Right ventricle myocardium inferior (tissue), 1 donor: ENCODE results near the gene MXRA7. TPM values are rescaled to one million over a fixed set of nuclear protein-coding genes. Genes with fewer than 3 reads are reported as not detected.
"Not testable (repeated sequence)": the region's sequence is repeated elsewhere in the genome, so short reads cannot be mapped to it uniquely, and the experiment has no call there.

Source experiments
- ATAC-seq: fragments of 200-7000 bp; cut with Tn5 transposase; one replicate; pipeline ENCODE4 v1.9.1; 2020; ENCODE audit warnings: mild to moderate bottlenecking, moderate library complexity
- DNase-seq: peaks from one replicate; pipeline ENCODE4 v3.0.0; 2021; ENCODE audit errors: missing footprints
- intact Hi-C: fragments of 100-400 bp; cut with DNase I; formaldehyde crosslinking; loops from one replicate; pipeline ENCODE4 v1.11.0; 2022
- microRNA-seq: library from miRNA; unstranded; fragments of <30 nt; microRNA quantifications from one replicate; pipeline ENCODE4 v1.2.0, GENCODE V29; 2020
- total RNA-seq: library from RNA; stranded (reverse); fragmentation: NEBNext Ultra II Directional; extraction: Animal tissue kit (Norgen Biotek cat#: 25700); gene quantifications from one replicate; pipeline ENCODE4 v1.2.1, GENCODE V29; 2021
- donor health status: DM: no; HTN: yes; CAD: no; lungs with severe emphysema.

The MXRA7 gene
- total RNA-seq, 1 donor from 2014 or later: 375 TPM

DNA sequence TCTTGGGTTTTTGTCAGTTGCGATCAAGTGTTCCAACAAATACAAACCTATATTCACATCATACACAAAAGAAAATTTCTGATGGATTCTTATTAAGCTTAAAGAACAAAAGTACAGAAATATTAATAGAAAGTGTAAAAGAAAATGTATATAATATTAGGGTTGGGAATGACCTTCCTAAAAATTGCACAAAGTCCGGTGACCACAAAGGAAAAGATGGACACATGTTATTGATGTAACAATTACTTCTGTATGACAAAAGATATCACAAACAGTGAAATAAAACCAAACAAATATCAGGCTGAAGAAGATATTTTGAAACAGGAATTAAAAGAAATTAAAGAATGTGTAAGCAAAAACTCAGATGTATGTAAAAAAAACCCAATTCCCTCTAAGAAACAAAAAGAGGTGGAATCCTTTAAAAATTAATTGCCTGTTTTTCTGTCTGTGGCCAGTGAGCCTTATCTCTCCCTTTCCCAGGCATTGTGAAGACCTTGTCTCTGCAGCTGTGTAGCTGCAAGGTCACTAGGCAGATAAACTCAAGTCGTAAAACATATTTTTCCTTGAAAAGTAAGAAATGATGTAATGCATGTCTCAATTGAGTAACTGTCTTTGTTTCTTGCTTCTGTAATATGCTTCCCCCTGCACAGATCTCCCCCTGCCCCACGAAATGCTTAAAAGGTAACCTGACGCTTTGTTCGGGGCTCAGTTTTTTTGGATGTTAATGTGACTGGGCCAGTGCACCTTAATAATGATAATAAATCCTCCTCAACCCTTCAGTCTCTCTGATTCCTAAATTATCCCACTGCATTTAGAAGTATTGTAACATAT, 70.0 kb downstream of the MXRA7 start:
- ATAC-seq (no peak), DNase-seq (no peak)
- intact Hi-C loops: no loop called here

DNA sequence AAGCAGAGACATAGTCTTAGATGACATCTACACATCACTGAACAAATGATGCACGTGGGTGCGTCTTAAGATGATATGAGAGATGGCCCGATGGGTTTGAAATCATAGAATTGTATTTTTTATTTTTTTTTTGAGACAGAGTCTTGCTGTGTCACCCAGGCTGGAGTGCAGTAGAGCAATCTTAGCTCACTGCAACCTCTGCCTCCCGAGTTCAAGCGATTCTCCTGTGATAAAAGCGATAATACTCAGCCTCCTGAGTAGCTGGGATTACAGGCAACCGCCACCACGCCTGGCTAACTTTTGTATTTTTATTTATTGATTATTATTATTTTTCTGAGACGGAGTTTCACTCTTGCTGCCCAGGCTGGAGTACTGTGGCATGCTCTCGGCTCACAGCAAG, 72.5 kb downstream of the MXRA7 start:
- intact Hi-C loops: no loop called here
- DNase-seq (no peak), ATAC-seq (no peak)

- intact Hi-C loops, ATAC-seq, DNase-seq: not testable (repeated sequence)
Observed at GRCh38 chr17:76636486-76637206, 74.1 kb downstream of the MXRA7 start.

- DNase-seq (no peak), ATAC-seq (no peak)
- intact Hi-C loops: no loop called here
Observed at GRCh38 chr17:76635659-76636360, 75.0 kb downstream of the MXRA7 start.

DNA sequence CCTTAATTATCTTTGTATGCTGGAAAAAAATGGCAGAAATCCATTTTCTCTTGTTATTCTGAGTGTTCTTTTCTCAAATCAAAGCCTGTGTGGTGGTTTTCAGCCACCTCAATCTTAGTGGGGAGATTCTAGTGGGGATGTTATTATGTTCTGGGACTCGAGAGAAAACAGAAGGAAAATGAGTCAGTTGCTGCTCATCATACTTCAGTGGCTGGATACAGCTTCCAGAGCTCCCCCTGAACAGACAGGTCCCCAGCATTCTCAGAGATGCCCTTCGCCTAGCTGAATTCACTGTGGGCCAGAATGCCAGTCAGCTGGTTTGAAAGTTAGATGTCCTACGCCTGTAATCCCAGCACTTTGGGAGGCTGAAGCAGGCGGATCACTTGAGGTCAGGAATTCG, 75.7 kb downstream of the MXRA7 start:
- DNase-seq (no peak), ATAC-seq (no peak)
- intact Hi-C loops: no loop called here

DNA sequence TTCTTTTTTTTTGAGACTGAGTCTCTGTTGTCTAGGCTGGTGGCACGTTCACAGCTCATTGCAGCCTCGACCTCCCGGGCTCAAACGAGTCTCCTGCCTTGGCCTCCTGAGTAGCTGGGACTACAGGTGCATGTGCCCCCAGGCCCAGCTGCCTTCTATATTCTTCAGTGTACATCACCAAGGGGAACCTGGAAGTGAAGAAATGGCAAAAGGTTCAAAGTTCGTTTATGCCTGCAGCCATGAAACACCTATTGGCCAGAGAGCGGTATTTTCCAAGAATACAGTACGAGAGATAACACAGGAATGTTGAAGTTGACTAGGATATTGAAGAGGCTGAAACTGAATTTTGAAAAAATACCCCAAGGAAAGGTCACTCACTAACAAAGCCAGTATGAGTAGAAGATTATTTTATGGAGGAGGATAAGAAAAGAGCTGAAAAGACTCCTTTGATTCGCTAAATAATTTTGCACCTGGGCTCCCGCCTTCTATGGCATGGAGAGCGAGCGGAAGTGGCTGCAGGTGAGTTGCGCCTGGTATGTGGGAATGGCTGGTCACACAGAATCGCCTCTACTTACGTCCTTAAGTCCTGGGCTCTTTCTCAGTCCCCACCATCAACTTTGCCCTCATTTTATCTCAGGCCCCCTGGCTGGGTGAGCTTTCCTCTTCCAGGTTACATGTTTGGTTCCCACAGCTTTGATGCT, 77.0 kb downstream of the MXRA7 start:
- ATAC-seq (no peak), DNase-seq (no peak)
- intact Hi-C loops: no loop called here

- intact Hi-C loops: no loop called here
- ATAC-seq (no peak), DNase-seq (no peak)
Observed at GRCh38 chr17:76631821-76632565, 78.8 kb downstream of the MXRA7 start.

GRCh38 chr17:76630151-76630550, 80.6 kb downstream of the MXRA7 start:
- intact Hi-C loops: no loop called here
- ATAC-seq (no peak), DNase-seq (no peak)

Small RNA genes within 50 kb of the gene (microRNA-seq; reads per million reads assigned to microRNA genes)
- not detected for gene MIR636

Other genes starting within 250 kb of the MXRA7 start
- gene AANAT, start 243.4 kb downstream of the MXRA7 start, total RNA-seq: not detected
- gene RHBDF2, start 209.5 kb downstream of the MXRA7 start, total RNA-seq: 17.9 TPM
- 38.2 TPM for gene CYGB, start 173.3 kb downstream of the MXRA7 start, total RNA-seq
- 3.4 TPM for gene PRCD, start 170.9 kb downstream of the MXRA7 start, total RNA-seq
- 5.7 TPM for gene ST6GALNAC2, start 125.1 kb downstream of the MXRA7 start, total RNA-seq
- 6.1 TPM for gene ST6GALNAC1, start 67.2 kb downstream of the MXRA7 start, total RNA-seq
- gene JMJD6, start 15.6 kb upstream of the MXRA7 start, total RNA-seq: 62.8 TPM
- gene METTL23, start 15.9 kb upstream of the MXRA7 start, total RNA-seq: 17.3 TPM
- gene SRSF2, start 26.4 kb upstream of the MXRA7 start, total RNA-seq: 74.0 TPM
- gene MFSD11, start 27.2 kb upstream of the MXRA7 start, total RNA-seq: 20.8 TPM
- gene MGAT5B, start 157.4 kb upstream of the MXRA7 start, total RNA-seq: not detected